GM19455 (cell line): ENCODE data around the gene ZNF341.

ENCODE experiments used
- ATAC-seq: cut with Tn5 transposase; IDR thresholded peaks from one replicate; pipeline ENCODE4 v1.9.1; 2021; ENCODE audit not compliant: unreplicated experiment

The ZNF341 gene

DNA sequence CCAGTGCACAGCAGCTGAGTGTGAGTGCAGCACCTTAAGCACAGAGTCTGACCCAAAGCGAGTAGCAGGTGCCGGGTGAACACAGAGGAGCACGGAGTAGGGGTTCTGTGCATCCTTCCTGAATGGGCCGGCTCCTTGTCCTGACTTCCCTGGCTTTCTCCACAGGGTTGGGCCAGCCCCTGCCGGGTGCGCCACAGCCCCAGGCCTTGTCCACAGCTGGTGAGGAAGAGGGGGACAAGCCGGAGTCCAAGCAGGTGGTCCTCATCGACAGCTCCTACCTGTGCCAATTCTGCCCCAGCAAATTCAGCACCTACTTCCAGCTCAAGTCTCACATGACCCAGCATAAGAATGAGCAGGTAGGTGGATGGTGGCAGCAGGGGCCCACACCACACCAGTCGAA lies 34.9 kb downstream of the ZNF341 start:
- no peak for ATAC-seq

DNA sequence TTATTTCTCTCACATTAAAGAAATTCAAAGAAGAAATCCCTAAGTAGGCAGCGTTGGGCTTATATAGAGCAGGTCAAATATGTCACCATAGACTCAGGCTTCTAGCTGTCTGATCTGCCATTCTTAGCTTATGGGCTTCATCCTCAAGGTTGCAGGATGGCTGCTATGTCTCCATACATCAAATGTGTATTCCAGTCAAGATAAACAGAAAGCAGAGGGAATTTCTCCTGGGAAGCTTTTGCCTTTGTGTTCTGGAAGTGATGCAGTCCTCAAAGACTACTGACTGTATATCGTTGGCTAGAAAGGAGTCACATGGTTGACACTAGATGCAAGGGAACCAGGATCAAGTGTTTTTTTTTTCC lies 36.0 kb downstream of the ZNF341 start:
- ATAC-seq, result no peak

DNA sequence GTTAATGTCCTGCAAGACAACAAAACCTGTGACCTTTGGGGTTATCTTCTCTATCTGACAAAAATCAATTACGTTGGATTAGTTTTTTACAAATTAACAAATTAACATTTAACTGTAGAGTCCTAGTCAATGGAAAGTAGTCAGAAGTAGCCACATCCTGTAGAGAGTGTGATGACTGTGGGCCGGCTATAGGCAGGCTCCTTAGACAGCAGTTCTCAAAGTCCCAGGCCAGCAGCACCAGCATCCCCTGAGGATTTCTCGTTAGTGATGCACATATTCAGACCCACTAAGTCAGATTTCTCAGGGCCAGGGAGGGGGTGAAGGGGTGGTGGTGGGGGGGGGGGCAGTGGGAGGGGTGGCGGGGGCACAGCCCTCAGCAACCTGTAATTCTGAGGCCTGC lies 37.2 kb downstream of the ZNF341 start:
- no peak for ATAC-seq

DNA sequence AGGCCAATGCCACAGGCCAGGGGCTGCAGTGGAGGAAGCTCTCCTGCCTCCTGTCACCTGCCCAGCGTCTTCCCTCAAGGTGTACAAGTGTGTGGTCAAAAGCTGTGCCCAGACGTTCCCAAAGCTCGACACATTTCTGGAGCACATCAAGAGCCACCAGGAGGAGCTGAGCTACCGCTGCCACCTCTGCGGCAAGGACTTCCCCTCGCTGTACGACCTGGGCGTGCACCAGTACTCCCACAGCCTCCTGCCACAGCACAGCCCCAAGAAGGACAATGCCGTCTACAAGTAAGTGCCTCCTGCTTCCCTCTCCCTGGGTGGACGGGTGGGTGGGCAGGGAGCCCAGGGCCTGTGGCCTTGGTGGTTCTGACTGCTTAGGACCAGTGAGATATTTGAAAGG lies 38.2 kb downstream of the ZNF341 start:
- no peak for ATAC-seq

DNA sequence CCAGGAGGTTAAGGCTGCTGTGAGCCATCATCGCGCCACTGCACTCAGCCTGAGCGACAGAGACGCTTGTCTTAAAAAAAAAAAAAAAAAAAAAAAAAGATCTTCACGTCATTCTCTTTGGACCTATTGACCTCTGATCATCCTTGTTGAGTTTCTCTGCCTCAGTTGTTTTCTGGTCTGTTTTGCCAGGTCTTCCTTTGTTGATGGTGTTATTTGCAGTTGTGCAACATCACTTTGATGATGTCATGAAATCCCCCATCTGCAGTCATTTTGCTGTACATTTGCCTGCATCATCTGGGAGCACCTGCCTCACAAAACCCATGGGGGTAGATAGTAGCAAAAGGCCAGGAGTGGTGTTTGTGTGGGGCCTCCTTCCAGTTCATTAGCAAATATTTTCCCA lies 40.1 kb downstream of the ZNF341 start:
- no peak for ATAC-seq

DNA sequence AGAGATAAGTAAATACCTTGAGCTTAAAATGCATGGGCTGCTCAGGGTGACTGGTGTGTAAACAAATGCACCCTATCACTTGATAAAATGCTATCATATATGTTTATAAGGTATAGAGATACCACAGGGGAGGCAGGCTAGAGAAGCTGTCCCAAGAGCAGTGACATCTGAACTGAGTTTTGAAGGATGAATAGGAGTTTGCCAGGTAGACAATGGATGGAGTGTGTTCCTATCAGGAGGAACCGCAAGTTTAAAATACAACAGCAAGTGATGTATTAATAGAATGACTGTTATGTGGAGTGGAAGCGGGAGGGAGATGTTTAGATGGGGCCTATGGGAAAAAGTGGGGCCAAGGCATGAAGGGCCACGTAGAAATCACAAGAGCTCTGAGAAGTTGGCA lies 40.6 kb downstream of the ZNF341 start:
- ATAC-seq, result no peak

DNA sequence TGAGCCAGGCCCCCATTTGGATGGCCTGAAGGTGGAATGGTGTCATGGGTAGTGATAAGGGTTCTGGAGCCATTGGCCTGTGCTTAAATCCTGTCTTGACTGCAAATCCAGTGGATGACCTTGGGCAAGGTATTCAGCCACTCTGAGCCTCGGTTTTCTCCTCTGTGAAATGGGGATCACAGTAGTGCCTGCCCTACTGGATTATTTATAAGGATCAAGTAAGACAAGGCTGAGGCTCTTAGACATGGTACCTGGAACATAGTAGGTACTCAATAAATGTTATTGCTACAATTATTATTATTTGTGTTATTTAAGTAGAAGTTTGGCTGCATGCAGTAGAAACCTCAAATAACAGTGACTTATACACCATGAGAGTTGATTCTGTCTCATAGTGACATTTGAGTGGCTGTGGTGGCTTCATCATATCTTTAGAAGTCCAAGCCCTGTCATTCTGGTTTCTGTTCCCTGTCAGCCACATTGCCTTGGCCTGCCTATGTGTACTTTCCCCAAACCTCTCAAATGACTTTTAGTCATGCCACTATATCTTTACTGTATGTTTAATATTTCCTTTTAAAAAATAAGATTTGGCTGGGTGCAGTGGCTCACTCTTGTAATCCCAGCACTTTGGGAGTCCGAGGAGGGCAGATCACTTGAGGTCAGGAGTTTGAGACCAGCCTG lies 41.8 kb downstream of the ZNF341 start:
- peak; percentile 48 for ATAC-seq

DNA sequence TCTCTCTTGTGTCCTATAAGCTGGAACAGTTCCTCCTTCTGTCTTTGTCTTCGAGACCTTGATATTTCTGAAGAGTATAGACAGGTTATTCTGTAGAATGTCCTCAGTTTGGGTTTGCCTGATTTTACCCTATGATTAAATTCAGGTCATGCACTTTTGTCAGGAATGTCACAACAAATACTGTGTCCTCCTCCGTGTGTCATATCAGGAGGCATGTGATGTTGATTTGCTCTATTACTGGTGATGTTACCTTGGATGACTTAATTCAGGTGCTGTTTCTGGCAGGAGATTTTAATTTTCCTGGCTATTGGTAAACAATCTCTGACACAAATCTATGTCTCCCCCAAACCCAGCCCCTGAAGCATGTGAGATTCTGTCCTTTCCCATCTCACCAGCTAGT lies 46.0 kb downstream of the ZNF341 start:
- no peak for ATAC-seq

DNA sequence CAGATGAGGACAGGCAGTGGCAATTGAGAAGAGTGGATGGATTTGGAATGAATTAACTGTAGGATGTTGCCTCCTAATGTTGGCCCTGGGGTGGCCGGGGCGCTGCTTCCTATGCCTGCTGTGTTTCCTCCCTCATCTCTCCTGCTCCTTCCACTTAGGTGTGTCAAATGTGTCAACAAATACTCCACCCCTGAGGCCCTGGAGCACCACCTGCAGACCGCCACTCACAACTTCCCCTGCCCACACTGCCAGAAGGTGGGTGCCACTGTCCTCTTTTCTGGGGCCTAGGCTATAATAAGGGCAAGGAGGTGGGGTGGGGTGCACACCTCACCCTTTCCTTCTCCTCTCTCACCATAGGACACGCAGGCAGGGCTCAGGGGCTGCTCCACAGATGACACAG lies 49.3 kb downstream of the ZNF341 start:
- ATAC-seq, result no peak

DNA sequence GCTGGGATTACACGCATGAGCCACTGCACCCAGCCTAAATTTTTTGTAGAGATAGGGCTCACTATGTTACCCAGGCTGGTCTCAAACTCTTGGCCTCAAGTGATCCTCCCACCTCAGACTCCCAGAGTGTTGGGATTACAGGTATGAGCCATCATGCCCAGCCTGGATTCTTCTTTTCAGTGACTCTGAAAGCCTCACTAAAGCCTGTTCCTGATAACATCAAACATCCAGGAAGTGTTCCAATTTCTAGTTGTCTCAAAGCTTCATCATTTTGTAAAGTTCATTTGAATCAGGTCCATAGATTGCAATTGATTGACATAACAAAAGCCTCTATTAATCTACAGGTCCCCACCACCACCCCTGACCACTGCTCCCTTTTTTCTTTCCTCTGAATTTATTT lies 50.1 kb downstream of the ZNF341 start:
- ATAC-seq, result no peak

DNA sequence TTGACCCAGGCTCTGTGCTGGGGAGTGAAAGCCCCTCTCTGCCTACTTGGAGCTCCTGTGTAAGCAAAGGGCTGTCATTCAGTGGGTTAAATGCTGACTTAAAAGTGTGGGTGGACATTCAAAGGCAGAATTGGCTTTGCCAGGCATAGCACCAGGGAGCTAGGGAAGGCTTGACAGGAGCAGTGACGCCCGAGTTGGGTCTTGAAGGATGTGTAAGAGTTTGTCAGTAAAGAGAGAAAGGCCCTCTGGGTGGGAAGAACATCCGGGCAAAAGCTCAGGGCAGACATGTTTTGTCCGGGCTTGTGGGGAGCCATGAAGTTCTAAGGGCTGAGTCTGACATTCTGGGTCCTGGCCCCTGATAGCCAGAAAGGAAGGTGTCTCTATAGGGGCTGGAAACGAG lies 51.5 kb downstream of the ZNF341 start:
- no peak for ATAC-seq

DNA sequence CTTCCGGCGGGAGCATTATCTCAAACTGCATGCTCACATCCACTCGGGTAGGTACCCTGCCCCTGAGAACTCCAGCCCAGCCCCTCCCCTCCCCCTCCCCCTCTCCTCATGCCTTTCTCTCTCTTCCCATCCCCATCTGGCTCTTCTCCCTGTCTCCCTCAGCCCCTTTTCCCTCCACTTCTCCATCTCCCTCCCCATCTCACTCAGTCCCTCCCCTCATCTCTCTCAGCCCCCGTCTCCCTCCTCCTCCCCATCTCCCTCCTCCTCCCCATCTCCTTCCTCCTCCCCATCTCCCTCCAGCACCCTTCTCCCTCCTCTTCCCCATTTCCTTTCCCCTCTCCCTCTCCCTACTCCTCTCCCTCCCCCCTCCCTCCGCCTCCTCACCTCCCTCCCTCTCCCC lies 52.0 kb downstream of the ZNF341 start:
- no peak for ATAC-seq

DNA sequence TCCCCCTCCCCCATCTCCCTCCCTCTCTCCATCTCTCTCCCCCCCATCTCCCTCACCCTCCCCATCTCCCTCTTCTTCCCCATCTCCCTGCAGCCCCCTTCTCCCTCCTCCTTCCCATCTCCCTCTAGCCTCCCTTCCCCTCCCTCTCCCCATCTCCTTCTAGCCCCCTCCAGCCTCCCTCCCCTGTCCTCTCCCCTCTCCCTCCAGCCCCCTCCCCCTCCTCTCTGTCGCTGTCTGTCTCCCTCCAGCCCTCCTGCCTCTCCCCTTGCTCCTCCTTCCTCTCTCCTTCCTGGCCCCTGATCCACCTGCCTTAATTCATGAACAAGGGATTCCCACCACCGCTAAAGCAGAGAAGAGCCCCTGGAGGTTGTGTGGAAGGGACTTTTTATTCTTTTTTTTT lies 52.4 kb downstream of the ZNF341 start:
- ATAC-seq, result no peak

DNA sequence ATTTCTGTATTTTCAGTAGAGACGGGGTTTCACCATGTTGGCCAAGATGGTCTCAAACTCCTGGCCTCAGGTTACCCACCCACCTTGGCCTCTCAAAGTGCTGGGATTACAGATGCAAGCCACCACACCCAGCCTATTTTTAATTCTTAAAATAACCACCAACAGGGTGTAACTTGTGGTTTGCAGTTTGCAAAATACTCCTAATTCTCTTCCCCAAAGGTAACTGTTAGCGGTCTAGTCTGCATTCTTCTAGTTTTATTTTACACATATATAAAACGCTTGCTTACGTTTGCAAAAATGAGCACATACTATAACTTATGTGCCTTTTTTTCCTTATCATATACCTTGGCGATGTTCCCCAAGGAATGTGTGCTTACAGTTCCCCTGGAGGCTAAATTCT lies 53.7 kb downstream of the ZNF341 start:
- ATAC-seq, result no peak

DNA sequence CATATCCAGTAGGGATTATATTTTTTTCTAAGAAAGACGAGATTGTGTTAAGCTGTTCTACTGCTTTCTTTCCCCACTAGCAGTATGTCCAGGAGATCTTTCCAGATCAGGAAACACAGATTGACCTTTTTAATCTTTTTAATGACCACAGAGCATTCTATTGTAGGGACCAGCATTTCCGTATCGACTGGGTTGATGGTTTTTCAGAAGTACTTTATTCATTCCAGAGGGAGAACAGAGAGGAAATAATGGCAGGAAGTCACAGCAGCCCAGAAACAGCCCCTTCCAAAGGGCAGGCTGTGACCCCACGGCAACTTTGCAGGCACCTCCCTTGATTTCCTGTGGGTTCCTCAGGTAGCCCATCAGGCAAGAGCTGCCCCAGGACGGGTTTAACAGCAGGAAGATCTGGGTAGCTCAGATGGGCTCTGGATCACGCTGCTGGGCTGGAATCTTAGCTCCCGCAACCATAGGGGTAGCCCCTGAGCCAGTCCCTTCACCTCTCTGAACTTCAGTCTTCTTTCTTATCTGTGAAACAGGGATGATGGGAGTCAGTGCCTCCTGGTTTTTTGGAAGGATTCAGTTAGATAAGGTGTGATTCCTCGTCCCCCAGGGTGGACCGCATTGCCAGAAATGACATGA lies 55.6 kb downstream of the ZNF341 start:
- ATAC-seq, result no peak

DNA sequence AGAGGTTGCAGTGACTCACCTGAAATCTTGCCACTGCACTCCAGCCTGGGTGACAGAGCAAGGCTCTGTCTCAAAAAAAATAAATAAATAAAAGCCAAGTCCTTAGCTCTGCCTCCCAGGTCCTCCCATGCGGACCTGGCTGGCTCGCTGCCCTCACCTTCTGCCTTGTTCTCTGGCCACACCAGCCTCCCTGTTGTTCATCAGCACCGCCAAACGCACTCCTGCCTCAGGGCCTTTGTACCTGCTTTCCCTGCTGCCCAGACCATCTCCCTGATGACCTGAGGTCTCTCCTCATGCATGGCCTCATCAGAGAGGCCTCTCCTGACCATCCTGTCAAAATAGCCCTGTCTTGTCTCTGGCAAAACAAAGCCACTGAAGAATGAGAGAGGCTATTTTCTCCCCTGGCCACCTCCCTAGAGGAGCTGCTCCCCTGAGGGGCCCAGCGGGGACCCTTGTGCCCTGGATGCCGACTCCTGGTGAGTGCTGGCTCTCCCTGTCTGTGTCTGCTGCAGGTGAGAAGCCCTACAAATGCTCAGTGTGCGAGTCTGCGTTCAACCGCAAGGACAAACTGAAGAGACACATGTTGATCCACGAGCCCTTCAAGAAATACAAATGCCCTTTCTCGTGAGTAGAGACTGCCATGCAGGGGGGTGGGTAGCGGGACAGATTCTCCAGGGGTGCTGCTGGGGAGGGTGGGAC lies 56.7 kb downstream of the ZNF341 start:
- no peak for ATAC-seq

DNA sequence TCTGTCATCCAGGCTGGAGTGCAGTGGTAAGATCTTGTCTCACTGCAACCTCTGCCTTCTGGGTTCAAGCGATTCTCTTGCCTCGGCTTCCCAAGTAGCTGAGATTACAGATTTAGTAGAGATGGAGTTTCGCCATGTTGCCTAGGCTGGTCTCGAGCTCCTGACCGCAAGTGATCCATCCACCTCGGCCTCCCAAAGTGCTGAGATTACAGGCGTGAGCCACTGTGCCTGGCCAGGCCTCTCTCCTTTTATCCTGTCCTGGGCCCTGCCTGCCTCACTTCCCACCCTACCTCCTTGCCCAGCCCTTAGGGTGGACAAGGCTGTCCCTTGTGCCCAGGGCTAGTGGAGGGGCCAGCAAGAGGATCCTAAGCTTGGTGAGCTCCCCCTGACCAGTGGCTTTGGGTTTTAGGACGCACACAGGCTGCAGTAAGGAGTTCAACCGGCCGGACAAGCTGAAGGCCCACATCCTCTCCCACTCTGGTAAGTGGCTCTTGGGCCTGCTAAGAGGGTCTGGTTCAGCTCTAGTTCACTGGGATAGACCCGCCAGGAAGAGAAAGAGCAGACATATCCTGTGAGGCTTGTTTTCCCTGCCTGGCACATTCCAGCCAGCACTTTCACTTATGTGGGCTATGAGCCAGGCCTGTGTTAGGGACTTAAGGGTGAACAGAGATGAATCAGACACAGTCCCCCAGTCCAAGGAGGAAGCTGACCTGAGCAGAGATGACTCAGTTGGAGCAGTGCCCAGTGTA lies 57.5 kb downstream of the ZNF341 start:
- ATAC-seq, result no peak

DNA sequence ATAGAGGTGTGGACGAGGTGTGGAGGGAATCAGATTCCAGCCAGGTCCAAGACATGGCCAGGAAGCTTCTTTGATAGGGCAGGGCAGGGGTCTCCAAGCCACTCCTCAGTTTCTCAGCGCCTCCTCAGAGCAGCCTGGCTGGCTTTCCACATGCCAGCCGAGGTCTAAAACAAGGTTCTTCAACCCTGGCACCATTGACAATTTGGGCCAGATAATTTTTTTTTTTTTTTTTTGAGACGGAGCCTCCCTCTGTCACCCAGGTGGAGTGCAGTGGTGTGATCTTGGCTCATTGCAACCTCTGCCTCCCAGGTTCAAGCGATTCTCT lies 58.0 kb downstream of the ZNF341 start:
- ATAC-seq, result no peak

DNA sequence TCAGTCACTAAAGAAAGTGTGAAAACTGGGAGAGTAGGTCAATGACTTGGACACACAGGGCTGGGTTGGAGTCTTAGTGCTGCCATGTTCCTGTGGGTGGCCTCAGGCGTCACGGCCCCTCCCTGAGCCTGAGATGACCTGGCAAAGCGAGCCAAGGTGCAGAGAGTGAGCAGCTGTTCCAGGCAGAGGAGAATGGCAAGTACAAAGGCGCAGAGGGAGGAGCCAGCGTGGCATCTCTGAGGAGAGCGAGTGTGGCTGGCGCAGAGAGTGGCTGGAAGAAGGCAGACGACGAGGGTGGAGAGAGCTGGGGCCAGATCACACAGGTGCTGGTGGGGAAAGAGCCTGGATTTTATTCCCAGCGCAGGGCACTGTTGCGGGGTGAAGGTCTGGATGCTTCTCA lies 58.8 kb downstream of the ZNF341 start:
- ATAC-seq, result no peak

DNA sequence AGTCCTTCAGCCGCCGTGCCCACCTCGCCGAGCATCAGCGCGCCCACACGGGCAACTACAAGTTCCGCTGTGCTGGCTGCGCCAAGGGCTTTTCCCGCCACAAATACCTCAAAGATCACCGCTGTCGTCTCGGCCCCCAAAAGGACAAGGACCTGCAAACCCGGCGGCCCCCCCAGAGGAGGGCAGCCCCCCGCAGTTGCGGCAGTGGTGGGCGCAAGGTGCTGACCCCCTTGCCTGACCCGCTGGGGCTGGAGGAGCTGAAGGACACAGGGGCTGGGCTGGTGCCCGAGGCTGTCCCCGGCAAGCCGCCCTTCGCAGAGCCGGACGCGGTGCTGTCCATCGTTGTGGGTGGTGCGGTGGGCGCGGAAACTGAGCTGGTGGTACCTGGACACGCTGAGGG lies 59.2 kb downstream of the ZNF341 start:
- no peak for ATAC-seq

DNA sequence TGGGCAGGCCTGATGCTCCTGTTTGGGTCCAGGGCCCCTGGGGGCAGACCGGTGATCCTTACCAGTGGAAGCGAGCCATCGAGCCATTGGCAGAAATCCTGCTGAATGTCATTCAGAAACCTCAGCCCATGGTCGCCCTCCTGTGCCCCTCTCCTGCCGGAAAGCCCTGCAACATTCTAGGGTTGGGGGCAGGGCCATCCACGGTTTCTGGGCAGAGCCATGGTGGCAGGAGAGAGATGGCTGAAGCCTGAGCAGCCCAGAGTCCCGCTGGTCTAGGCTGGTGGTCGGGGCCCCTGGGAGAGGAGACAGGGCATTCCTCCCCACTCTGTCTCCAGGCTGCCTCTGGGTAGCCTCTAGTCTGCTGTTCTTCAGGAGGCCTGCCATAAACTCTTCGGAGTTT lies 59.7 kb downstream of the ZNF341 start:
- no peak for ATAC-seq

DNA sequence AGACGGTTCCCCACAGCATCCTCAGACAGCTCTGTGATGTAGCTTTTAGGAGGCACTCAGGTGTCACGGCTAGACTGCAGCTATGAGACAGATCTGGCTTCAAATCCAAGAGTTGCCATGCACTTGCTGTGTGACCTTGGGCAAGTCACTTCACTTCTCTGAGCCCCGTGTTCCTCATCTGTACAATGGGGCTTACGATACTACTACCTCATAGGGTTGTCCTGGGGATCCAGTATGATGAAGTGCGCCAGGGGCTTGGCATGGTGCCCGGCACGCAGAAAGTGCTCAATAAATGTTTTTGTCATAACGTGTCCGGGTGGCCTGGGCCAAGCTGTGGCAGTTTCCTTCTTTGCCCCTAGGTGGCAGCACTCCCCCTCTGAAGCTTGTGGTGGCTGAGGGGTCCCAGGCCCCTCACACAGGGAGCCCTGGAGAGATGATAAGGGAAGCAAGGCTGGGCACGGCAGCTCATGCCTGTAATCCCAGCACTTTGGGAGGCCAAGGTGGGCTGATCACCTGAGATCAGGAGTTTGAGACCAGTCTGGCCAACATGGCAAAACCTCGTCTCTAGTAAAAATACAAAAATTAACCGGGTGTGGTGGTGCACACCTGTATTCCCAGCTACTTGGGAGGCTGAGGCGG lies 60.3 kb downstream of the ZNF341 start:
- ATAC-seq, result no peak
